ENCODE measurements around the gene GMDS. TPM values are rescaled to one million over a fixed set of nuclear protein-coding genes. Genes with fewer than 3 reads are reported as not detected.

The GMDS gene
- total and polyA plus RNA-seq, 2 donors (not counting 1 experiment from before 2014, with no cell fraction given), result 11.5 to 16.4 TPM

GRCh38 chr6:2077826-2078225 is 167.6 kb downstream of the GMDS start:
- no peaks in the 10 kb centered on the region for H3K27me3 ChIP-seq (replicated peaks in 1 of 4; ENCODE audit: control extremely low read depth in 1 of 4, control insufficient read depth in 3 of 4, insufficient read depth in 4 of 4, low read length in 3 of 4)
- no peaks in the 10 kb centered on the region for H3K36me3 ChIP-seq (replicated peaks in 1 of 2; ENCODE audit: control extremely low read depth in 1 of 2, control insufficient read depth in 1 of 2, extremely low read depth in 1 of 2, insufficient read depth in 2 of 2, low read length in 1 of 2)
- H3K4me2 ChIP-seq (replicated peaks; ENCODE audit: low read depth, low read length, poor library complexity, severe bottlenecking), result no peak overlapping the region
- Mint-ChIP-seq H3K9me3 (ENCODE audit: insufficient read depth) (peaks cover 10% of the 10 kb centered on the region), H3K27ac (no peak overlapping the region), H3K4me3 (no peak overlapping the region), H3K4me1 (no peaks in the 10 kb centered on the region), H3K27me3 (no peaks in the 10 kb centered on the region)
- intact Hi-C loops (cut with micrococcal nuclease), result no loop called here
- no peak overlapping the region for H3K27ac ChIP-seq (ENCODE audit: low read length in 2 of 2)
- H3K79me2 ChIP-seq (ENCODE audit: control insufficient read depth, insufficient read depth, low read length), result no peaks in the 10 kb centered on the region
- no peak overlapping the region for H3K9ac ChIP-seq (ENCODE audit: low read length)
- ChIA-PET POLR2A (no interaction called here), CTCF (no interaction called here)
- DNase-seq, result no peak
- H2AFZ ChIP-seq (ENCODE audit: insufficient read depth, low read depth, low read length, poor library complexity, severe bottlenecking), result no peak overlapping the region
- TF ChIP-seq EZH2 (IDR thresholded peaks at IDR 0.05; ENCODE audit: borderline replicate concordance, insufficient read depth, low read depth, low read length, poor library complexity, severe bottlenecking) (no peak), CTCF (IDR thresholded peaks at IDR 0.05) (no peak)
- H4K20me1 ChIP-seq (ENCODE audit: control insufficient read depth, insufficient read depth, low read length, poor library complexity, severe bottlenecking), result no peaks in the 10 kb centered on the region
- no peaks in the 10 kb centered on the region for H3K4me1 ChIP-seq (ENCODE audit: control insufficient read depth in 2 of 2, insufficient read depth in 2 of 2, low read length in 2 of 2)
- peaks cover 2 to 14% (median 7%) of the 10 kb centered on the region in 3 donors for H3K9me3 ChIP-seq (ENCODE audit: control extremely low read depth in 1 of 3, control insufficient read depth in 2 of 3, insufficient read depth in 1 of 3, low read length in 2 of 3)
- no peak overlapping the region for H3K4me3 ChIP-seq (ENCODE audit: control extremely low read depth in 1 of 5, extremely low read depth in 1 of 5, insufficient read depth in 1 of 5, low read depth in 2 of 5, low read length in 4 of 5)
- ATAC-seq (ENCODE audit: low read depth), result no peak
- no CpG with 5 or more reads among the region's 1 CpG for WGBS (ENCODE audit: insufficient coverage)

- no peak for DNase-seq
- Histone ChIP-seq H3K36me3 (replicated peaks in 1 of 2; ENCODE audit: control extremely low read depth in 1 of 2, control insufficient read depth in 1 of 2, extremely low read depth in 1 of 2, insufficient read depth in 2 of 2, low read length in 1 of 2) (no peaks in the 10 kb centered on the region), H4K20me1 (ENCODE audit: control insufficient read depth, insufficient read depth, low read length, poor library complexity, severe bottlenecking) (no peaks in the 10 kb centered on the region), H3K9ac (ENCODE audit: low read length) (no peak overlapping the region), H3K4me3 (ENCODE audit: control extremely low read depth in 1 of 5, extremely low read depth in 1 of 5, insufficient read depth in 1 of 5, low read depth in 2 of 5, low read length in 4 of 5) (no peak overlapping the region), H3K4me1 (ENCODE audit: control insufficient read depth in 2 of 2, insufficient read depth in 2 of 2, low read length in 2 of 2) (no peaks in the 10 kb centered on the region), H3K9me3 (ENCODE audit: control extremely low read depth in 1 of 3, control insufficient read depth in 2 of 3, insufficient read depth in 1 of 3, low read length in 2 of 3) (no peaks in the 10 kb centered on the region), H3K4me2 (replicated peaks; ENCODE audit: low read depth, low read length, poor library complexity, severe bottlenecking) (no peak overlapping the region), H3K27ac (ENCODE audit: low read length in 2 of 2) (no peak overlapping the region), H3K27me3 (replicated peaks in 1 of 4; ENCODE audit: control extremely low read depth in 1 of 4, control insufficient read depth in 3 of 4, insufficient read depth in 4 of 4, low read length in 3 of 4) (no peaks in the 10 kb centered on the region), H3K79me2 (ENCODE audit: control insufficient read depth, insufficient read depth, low read length) (no peaks in the 10 kb centered on the region), H2AFZ (ENCODE audit: insufficient read depth, low read depth, low read length, poor library complexity, severe bottlenecking) (no peak overlapping the region)
- intact Hi-C loops (cut with micrococcal nuclease), result no loop called here
- Mint-ChIP-seq H3K4me3 (no peak overlapping the region), H3K4me1 (no peaks in the 10 kb centered on the region), H3K27me3 (no peaks in the 10 kb centered on the region), H3K27ac (no peak overlapping the region), H3K9me3 (ENCODE audit: insufficient read depth) (peaks cover 14% of the 10 kb centered on the region)
- WGBS (ENCODE audit: insufficient coverage), result no CpG with 5 or more reads among the region's 2 CpGs
- CTCF ChIA-PET, result no interaction called here
- TF ChIP-seq CTCF (IDR thresholded peaks at IDR 0.05) (no peak), EZH2 (IDR thresholded peaks at IDR 0.05; ENCODE audit: borderline replicate concordance, insufficient read depth, low read depth, low read length, poor library complexity, severe bottlenecking) (no peak)
- no peak for ATAC-seq (ENCODE audit: low read depth)
- POLR2A ChIA-PET, result no interaction called here
Observed at GRCh38 chr6:2073476-2073875, 171.9 kb downstream of the GMDS start.
